SK-N-SH (cell line): ENCODE data around the gene SERPINA3. TPM values are rescaled to one million over a fixed set of nuclear protein-coding genes. Genes with fewer than 3 reads are reported as not detected.

ENCODE experiments used
- CTCF ChIA-PET: fragments of 300-600, 350-600 bp; formaldehyde crosslinking; extraction: SDS; loops from one replicate; lab custom pipeline; 2021; lab: Yijun Ruan, JAX
- POLR2A ChIA-PET: fragments of 350-600 bp; sonication (Branson Sonifier 250); formaldehyde crosslinking; extraction: SDS; loops from one replicate; lab custom pipeline; 2020; ENCODE audit warnings: antibody characterized with exemption, inconsistent platforms; lab: Yijun Ruan, JAX
- DNase-seq: peaks from one replicate; pipeline ENCODE4 v3.0.0; 2012
- H2AFZ ChIP-seq: fragments of 200-600 bp; sonication (generic); 2 replicates; pipeline ENCODE4 v1.8.1; 2016; ENCODE audit warnings: antibody characterized with exemption, mild to moderate bottlenecking, low read depth
- H3F3A ChIP-seq: fragments of 200-600 bp; sonication (generic); replicated peaks from 2 replicates; pipeline ENCODE3; 2016; ENCODE audit warnings: antibody characterized with exemption, mild to moderate bottlenecking; ENCODE audit not compliant: insufficient read depth
- H3K27ac ChIP-seq, 2 experiments: fragments of 200-500 bp in 1 of 2; fragments of 200-600 bp in 1 of 2; sonication (Bioruptor generic) in 1 of 2; sonication (generic), shearing (Covaris generic) in 1 of 2; 2 replicates each; pipeline versions ENCODE4 v1.5.1 to v1.6.1; 2014 to 2016; ENCODE audit warnings: low read depth in 2 of 2, inconsistent platforms in 1 of 2, low read length in 1 of 2, mild to moderate bottlenecking in 1 of 2, mixed read lengths in 1 of 2
- H3K27me3 ChIP-seq: fragments of 200-600 bp; sonication (generic), shearing (Covaris generic); 2 replicates; pipeline ENCODE4 v1.6.1; 2016; ENCODE audit warnings: mixed run types; ENCODE audit not compliant: insufficient read depth
- H3K36me3 ChIP-seq, 2 experiments: fragments of 200-500 bp in 1 of 2; fragments of 200-600 bp in 1 of 2; sonication (Bioruptor generic) in 1 of 2; sonication (generic) in 1 of 2; replicated peaks in 1 of 2; 2 replicates each; pipeline versions ENCODE3 to v1.5.1; 2014 to 2016; ENCODE audit warnings: low read length in 1 of 2, mild to moderate bottlenecking in 1 of 2; ENCODE audit not compliant: insufficient read depth in 2 of 2, control insufficient read depth in 1 of 2
- H3K4me1 ChIP-seq, 2 experiments: fragments of 200-500 bp in 1 of 2; fragments of 200-600 bp in 1 of 2; sonication (Bioruptor generic) in 1 of 2; sonication (generic), shearing (Covaris generic) in 1 of 2; 2 replicates each; pipeline versions ENCODE4 v1.5.1 to v1.6.1; 2014 to 2016; ENCODE audit warnings: low read depth in 1 of 2, low read length in 1 of 2, mixed run types in 1 of 2; ENCODE audit not compliant: insufficient read depth in 2 of 2, control insufficient read depth in 1 of 2
- H3K4me2 ChIP-seq: fragments of 200-600 bp; sonication (generic), shearing (Covaris generic); 2 replicates; pipeline ENCODE4 v1.6.1; 2017; ENCODE audit warnings: mixed run types
- H3K4me3 ChIP-seq, 2 experiments: fragments of 200-500 bp in 1 of 2; fragments of 200-600 bp in 1 of 2; sonication (Bioruptor generic) in 1 of 2; sonication (generic), shearing (Covaris generic) in 1 of 2; 2 replicates each; pipeline versions ENCODE4 v1.5.1 to v1.8.1; 2014 to 2016; ENCODE audit warnings: low read depth in 2 of 2, inconsistent platforms in 1 of 2, low read length in 1 of 2, mild to moderate bottlenecking in 1 of 2, mixed read lengths in 1 of 2, moderate library complexity in 1 of 2
- H3K79me2 ChIP-seq: fragments of 200-600 bp; sonication (generic); 2 replicates; pipeline ENCODE4 v1.8.1; 2017; ENCODE audit warnings: mild to moderate bottlenecking; ENCODE audit not compliant: insufficient read depth
- H3K9ac ChIP-seq: fragments of 200-600 bp; sonication (generic); 2 replicates; pipeline ENCODE4 v1.6.1; 2017; ENCODE audit warnings: mixed run types
- H3K9me2 ChIP-seq: fragments of 200-600 bp; sonication (generic); 2 replicates; pipeline ENCODE4 v1.6.1; 2017; ENCODE audit warnings: mixed run types
- H3K9me3 ChIP-seq: fragments of 200-600 bp; sonication (generic); 2 replicates; pipeline ENCODE4 v1.6.1; 2017; ENCODE audit warnings: mixed run types, mild to moderate bottlenecking, moderate library complexity
- H4K20me1 ChIP-seq: fragments of 200-600 bp; sonication (generic); 2 replicates; pipeline ENCODE4 v1.6.1; 2017; ENCODE audit warnings: mild to moderate bottlenecking, mixed run types; ENCODE audit not compliant: insufficient read depth
- CTCF ChIP-seq: fragments of 200-600 bp; sonication (generic); IDR thresholded peaks from 2 replicates; pipeline ENCODE4 v1.6.1; 2017; ENCODE audit warnings: antibody characterized with exemption, mild to moderate bottlenecking, moderate library complexity
- EP300 ChIP-seq, 2 experiments: IDR thresholded peaks; 2 replicates each; pipeline versions ENCODE4 v1.4.0 to v1.6.1; 2012; ENCODE audit warnings: borderline replicate concordance in 1 of 2, low read depth in 1 of 2, low read length in 1 of 2
- EZH2phosphoT487 ChIP-seq: fragments of 200-600 bp; sonication (generic); IDR thresholded peaks from 2 replicates; pipeline ENCODE4 v1.6.1; 2017; ENCODE audit warnings: low read depth, mixed run types, mild to moderate bottlenecking, antibody characterized with exemption, moderate library complexity, borderline replicate concordance
- FOSL2 ChIP-seq: IDR thresholded peaks from 2 replicates; pipeline ENCODE4 v1.4.0; 2012; ENCODE audit warnings: low read depth, mild to moderate bottlenecking, moderate library complexity, borderline replicate concordance
- FOXJ3 ChIP-seq: sonication (generic); formaldehyde crosslinking; IDR thresholded peaks from 2 replicates; pipeline ENCODE4 v1.5.1; 2020; ENCODE audit warnings: mild to moderate bottlenecking, missing genetic modification reagents
- GABPA ChIP-seq: IDR thresholded peaks from 2 replicates; pipeline ENCODE4 v1.4.0; 2012; ENCODE audit warnings: low read depth, mild to moderate bottlenecking
- GATA2 ChIP-seq: sonication (generic); formaldehyde crosslinking; IDR thresholded peaks from 2 replicates; pipeline ENCODE4 v1.5.0; 2020; ENCODE audit warnings: mild to moderate bottlenecking, missing genetic modification reagents
- JUND ChIP-seq: IDR thresholded peaks from 2 replicates; pipeline ENCODE4 v1.4.0; 2012
- NRF1 ChIP-seq: IDR thresholded peaks from 2 replicates; pipeline ENCODE4 v1.6.1; 2012; ENCODE audit warnings: low read depth, mild to moderate bottlenecking, low read length
- RAD21 ChIP-seq: IDR thresholded peaks from 2 replicates; pipeline ENCODE4 v1.6.1; 2012; ENCODE audit warnings: mild to moderate bottlenecking, low read length
- RCOR1 ChIP-seq: fragments of 150-350 bp; IDR thresholded peaks from 2 replicates; pipeline ENCODE4 v1.6.1; 2017; ENCODE audit warnings: antibody characterized with exemption, low read length
- RFX5 ChIP-seq: IDR thresholded peaks from 2 replicates; pipeline ENCODE4 v1.6.1; 2012; ENCODE audit warnings: mild to moderate bottlenecking, improper control_type of control experiment, low read length
- RXRA ChIP-seq: IDR thresholded peaks from 2 replicates; pipeline ENCODE4 v1.4.0; 2012; ENCODE audit warnings: low read depth, mild to moderate bottlenecking, borderline replicate concordance
- SMC3 ChIP-seq: IDR thresholded peaks from 2 replicates; pipeline ENCODE4 v1.6.1; 2012; ENCODE audit warnings: low read depth, low read length, improper control_type of control experiment
- TAF1 ChIP-seq: IDR thresholded peaks from 2 replicates; pipeline ENCODE4 v1.6.1; 2012; ENCODE audit warnings: low read depth, mild to moderate bottlenecking, low read length, moderate library complexity, borderline replicate concordance
- TCF12 ChIP-seq: IDR thresholded peaks from 2 replicates; pipeline ENCODE4 v1.4.0; 2012
- USF1 ChIP-seq: IDR thresholded peaks from 2 replicates; pipeline ENCODE4 v1.4.0; 2012; ENCODE audit warnings: low read depth, borderline replicate concordance
- USF2 ChIP-seq: fragments of 150-350 bp; IDR thresholded peaks from 2 replicates; pipeline ENCODE4 v1.6.1; 2017; ENCODE audit warnings: antibody characterized with exemption, low read length, low read depth, borderline replicate concordance
- YY1 ChIP-seq: IDR thresholded peaks from 2 replicates; pipeline ENCODE4 v1.4.0; 2012; ENCODE audit warnings: low read depth, mild to moderate bottlenecking
- ZBTB33 ChIP-seq: IDR thresholded peaks from 2 replicates; pipeline ENCODE4 v1.4.0; 2012; ENCODE audit warnings: low read depth, borderline replicate concordance
- WGBS: methylation state at CpG from one replicate; pipeline ENCODE4 v1.1.6; 2017; ENCODE audit warnings: low lambda C conversion rate; 5-methylcytosine and 5-hydroxymethylcytosine counted together
- polyA plus RNA-seq, 3 experiments: library from polyadenylated mRNA; depleted of rRNA; stranded (reverse); fragments of >200 nt; gene quantifications; 2 replicates each; pipeline ENCODE4 v1.2.3, GENCODE V29; 2012
- TF ChIP-seq, protein P1 (sequence below): IDR thresholded peaks from 2 replicates; pipeline ENCODE4; 2012

Gene SERPINA3
- polyA plus RNA-seq, 1 of the 3 experiments (the other 2 are of a cell fraction): 0.25 TPM

- Histone ChIP-seq H4K20me1 (no peaks in the 10 kb centered on the region), H3K27me3 (no peaks in the 10 kb centered on the region), H3K27ac (no peak overlapping the region), H3K4me3 (no peak overlapping the region), H3K9me2 (no peaks in the 10 kb centered on the region), H3F3A (peaks cover 2% of the 10 kb centered on the region), H3K4me1 (no peaks in the 10 kb centered on the region), H3K79me2 (no peaks in the 10 kb centered on the region), H3K9ac (no peak overlapping the region), H2AFZ (no peak overlapping the region), H3K36me3 (no peaks in the 10 kb centered on the region), H3K4me2 (no peak overlapping the region), H3K9me3 (peaks cover 8% of the 10 kb centered on the region; the same call in 1 of the 2 replicates)
- no peak for DNase-seq
- WGBS: 82% methylated on average over 7 of the region's 7 CpGs
- TF ChIP-seq JUND: no peak
- no peak for TF ChIP-seq GATA2 (CRISPR knock-in tag)
- TF ChIP-seq, protein P1, sequence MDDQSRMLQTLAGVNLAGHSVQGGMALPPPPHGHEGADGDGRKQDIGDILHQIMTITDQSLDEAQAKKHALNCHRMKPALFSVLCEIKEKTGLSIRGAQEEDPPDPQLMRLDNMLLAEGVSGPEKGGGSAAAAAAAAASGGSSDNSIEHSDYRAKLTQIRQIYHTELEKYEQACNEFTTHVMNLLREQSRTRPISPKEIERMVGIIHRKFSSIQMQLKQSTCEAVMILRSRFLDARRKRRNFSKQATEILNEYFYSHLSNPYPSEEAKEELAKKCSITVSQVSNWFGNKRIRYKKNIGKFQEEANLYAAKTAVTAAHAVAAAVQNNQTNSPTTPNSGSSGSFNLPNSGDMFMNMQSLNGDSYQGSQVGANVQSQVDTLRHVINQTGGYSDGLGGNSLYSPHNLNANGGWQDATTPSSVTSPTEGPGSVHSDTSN: no peak
- no peak for TF ChIP-seq CTCF
- TF ChIP-seq RCOR1: no peak
- no peak for TF ChIP-seq RAD21
- no peak for TF ChIP-seq RFX5
- TF ChIP-seq YY1: no peak
- no peak for TF ChIP-seq FOSL2
- no peak for TF ChIP-seq FOXJ3
- TF ChIP-seq NRF1: no peak
- CTCF ChIA-PET: no interaction called here
- POLR2A ChIA-PET: no interaction called here
Observed at GRCh38 chr14:94614802-94615201, 2.6 kb downstream of the SERPINA3 start.

- peaks cover 8% of the 10 kb centered on the region; the same call in 1 of the 2 replicates for H3K9me3 ChIP-seq
- DNase-seq: no peak
- no peak overlapping the region for H3K9ac ChIP-seq
- ChIA-PET POLR2A (no interaction called here), CTCF (no interaction called here)
- no peaks in the 10 kb centered on the region for H4K20me1 ChIP-seq
- no peaks in the 10 kb centered on the region for H3K79me2 ChIP-seq
- H3K36me3 ChIP-seq: no peaks in the 10 kb centered on the region
- H3K4me3 ChIP-seq: no peak overlapping the region
- no peaks in the 10 kb centered on the region for H3F3A ChIP-seq
- TF ChIP-seq, protein P1: no peak
- no peak for TF ChIP-seq USF2
- TF ChIP-seq RCOR1: no peak
- TF ChIP-seq TAF1: no peak
- TF ChIP-seq EZH2phosphoT487: no peak
- no peak for TF ChIP-seq GABPA
- TF ChIP-seq SMC3: no peak
- no peak for TF ChIP-seq RXRA
- TF ChIP-seq EP300 (IDR thresholded peaks at IDR 0.05; ENCODE audit: borderline replicate concordance in 1 of 2, low read depth in 1 of 2, low read length in 1 of 2): no peak
- TF ChIP-seq TCF12: no peak
- TF ChIP-seq RFX5: no peak
- TF ChIP-seq RAD21: no peak
- TF ChIP-seq ZBTB33: no peak
- no peak for TF ChIP-seq USF1
- no peaks in the 10 kb centered on the region for H3K4me1 ChIP-seq
- H3K4me2 ChIP-seq: no peak overlapping the region
- WGBS: 69% methylated on average over 3 of the region's 3 CpGs
- no peak overlapping the region for H2AFZ ChIP-seq
- no peak overlapping the region for H3K27ac ChIP-seq
- no peaks in the 10 kb centered on the region for H3K27me3 ChIP-seq
- H3K9me2 ChIP-seq: no peaks in the 10 kb centered on the region
Observed at GRCh38 chr14:94615254-94615653, 3.1 kb downstream of the SERPINA3 start.
